Measurements from ENCODE around the gene JAG2. TPM values are rescaled to one million over a fixed set of nuclear protein-coding genes. Genes with fewer than 3 reads are reported as not detected.

JAG2 gene
- total RNA-seq, 3 donors from 2014 or later (not counting 1 experiment from before 2014, with no cell fraction given), result 3.5 to 6.6 (median 6.1) TPM

DNA sequence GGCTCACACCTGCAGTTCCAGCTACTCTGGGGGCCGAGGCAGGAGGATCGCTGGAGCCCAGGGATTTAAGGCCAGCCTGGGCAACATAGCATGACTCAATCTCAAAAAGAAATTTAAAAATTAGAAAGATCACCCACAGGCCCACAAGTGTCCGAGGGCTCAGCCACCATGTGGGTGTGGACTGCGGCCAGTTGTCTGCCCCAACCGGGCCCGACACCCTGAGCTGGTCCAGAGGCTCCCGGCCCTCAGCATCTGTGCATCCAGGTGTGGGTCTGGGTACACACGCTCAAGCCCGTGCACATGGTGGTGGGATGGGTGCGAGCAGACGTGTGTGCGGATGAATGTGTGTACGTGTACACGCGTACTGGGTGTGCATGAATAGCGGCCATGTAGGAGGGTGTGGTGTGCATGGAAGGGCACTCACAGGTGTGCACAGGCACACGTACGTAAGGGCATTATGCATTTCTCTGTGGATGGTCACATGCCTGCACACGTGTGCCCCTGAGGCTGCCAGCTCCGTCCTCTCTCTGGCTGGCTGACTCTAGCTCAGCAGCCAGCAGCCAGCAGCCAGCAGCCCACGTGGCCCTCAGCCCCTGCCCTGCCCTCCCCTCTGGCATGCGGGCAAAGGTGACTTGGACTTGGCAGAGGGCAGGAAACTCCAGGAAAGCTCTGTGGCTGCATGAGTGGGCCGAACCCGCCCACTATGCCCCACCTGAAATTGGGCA, 35.8 kb upstream of the JAG2 start:
- H3K27me3 Mint-ChIP-seq (ENCODE audit: low read depth in 2 of 2), result peaks cover 0 to 20% of the 10 kb centered on the region in 2 donors
- TF ChIP-seq, protein P1, sequence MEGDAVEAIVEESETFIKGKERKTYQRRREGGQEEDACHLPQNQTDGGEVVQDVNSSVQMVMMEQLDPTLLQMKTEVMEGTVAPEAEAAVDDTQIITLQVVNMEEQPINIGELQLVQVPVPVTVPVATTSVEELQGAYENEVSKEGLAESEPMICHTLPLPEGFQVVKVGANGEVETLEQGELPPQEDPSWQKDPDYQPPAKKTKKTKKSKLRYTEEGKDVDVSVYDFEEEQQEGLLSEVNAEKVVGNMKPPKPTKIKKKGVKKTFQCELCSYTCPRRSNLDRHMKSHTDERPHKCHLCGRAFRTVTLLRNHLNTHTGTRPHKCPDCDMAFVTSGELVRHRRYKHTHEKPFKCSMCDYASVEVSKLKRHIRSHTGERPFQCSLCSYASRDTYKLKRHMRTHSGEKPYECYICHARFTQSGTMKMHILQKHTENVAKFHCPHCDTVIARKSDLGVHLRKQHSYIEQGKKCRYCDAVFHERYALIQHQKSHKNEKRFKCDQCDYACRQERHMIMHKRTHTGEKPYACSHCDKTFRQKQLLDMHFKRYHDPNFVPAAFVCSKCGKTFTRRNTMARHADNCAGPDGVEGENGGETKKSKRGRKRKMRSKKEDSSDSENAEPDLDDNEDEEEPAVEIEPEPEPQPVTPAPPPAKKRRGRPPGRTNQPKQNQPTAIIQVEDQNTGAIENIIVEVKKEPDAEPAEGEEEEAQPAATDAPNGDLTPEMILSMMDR (IDR thresholded peaks at IDR 0.05), result no peak
- Histone ChIP-seq H3K36me3 (ENCODE audit: control insufficient read depth, insufficient read depth, low read length) (peaks cover 4% of the 10 kb centered on the region), H3K9me3 (ENCODE audit: control insufficient read depth, insufficient read depth, low read length) (no peaks in the 10 kb centered on the region), H3K4me1 (ENCODE audit: control insufficient read depth, insufficient read depth, low read length) (peaks cover 33% of the 10 kb centered on the region), H3K4me3 (ENCODE audit: low read length) (no peak overlapping the region), H3K27me3 (ENCODE audit: control insufficient read depth, insufficient read depth, low read length) (peaks cover 4% of the 10 kb centered on the region), H3K27ac (ENCODE audit: low read length) (no peak overlapping the region)
- H3K4me3 Mint-ChIP-seq, result no peak overlapping the region
- WGBS (ENCODE audit: insufficient coverage), result 62% methylated on average over 24 of the region's 24 CpGs
- no peaks in the 10 kb centered on the region for H3K9me3 Mint-ChIP-seq
- DNase-seq (peak in 1 of 2 donors; percentile 26), ATAC-seq (peak in 2 of 3 donors; percentile 22 to 24)
- no peak overlapping the region for H3K27ac Mint-ChIP-seq
- H3K4me1 Mint-ChIP-seq, result peaks cover 0 to 20% of the 10 kb centered on the region in 2 donors
- H3K36me3 Mint-ChIP-seq, result no peaks in the 10 kb centered on the region
- intact Hi-C loops (cut with micrococcal nuclease), result loop anchor here (10.0 kb wide), 1 partner anchor 90 kb away; no protein-coding TSS in a partner anchor

DNA sequence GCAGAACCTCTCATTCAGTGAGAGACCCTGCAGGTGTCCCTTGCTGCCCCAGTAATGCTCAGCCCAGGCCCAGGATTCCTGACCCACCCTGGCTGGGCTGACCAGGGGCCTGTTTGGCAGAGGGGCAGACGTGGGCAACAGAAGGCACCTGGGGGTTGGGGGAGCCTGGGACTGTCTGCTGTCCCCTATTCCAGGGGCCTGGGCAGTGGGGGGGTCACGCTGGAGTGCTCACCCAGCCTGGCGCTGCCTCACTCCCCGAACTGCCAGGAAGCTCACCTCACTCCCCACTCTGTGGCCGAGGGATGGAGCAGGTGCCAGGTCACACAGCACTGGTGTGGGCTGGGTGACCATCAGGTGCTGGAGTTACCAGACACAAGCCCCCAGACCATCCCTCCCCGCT, 35.1 kb upstream of the JAG2 start:
- H3K27ac ChIP-seq (ENCODE audit: low read length), result no peak overlapping the region
- H3K27me3 ChIP-seq (ENCODE audit: control insufficient read depth, insufficient read depth, low read length), result peaks cover 4% of the 10 kb centered on the region
- peaks cover 0 to 26% of the 10 kb centered on the region in 2 donors for H3K27me3 Mint-ChIP-seq (ENCODE audit: low read depth in 2 of 2)
- TF ChIP-seq, protein P1 (IDR thresholded peaks at IDR 0.05), result no peak
- H3K27ac Mint-ChIP-seq, result no peak overlapping the region
- H3K4me3 ChIP-seq (ENCODE audit: low read length), result no peak overlapping the region
- H3K4me1 ChIP-seq (ENCODE audit: control insufficient read depth, insufficient read depth, low read length), result peaks cover 37% of the 10 kb centered on the region
- ATAC-seq (no peak), DNase-seq (no peak)
- peaks cover 0 to 26% of the 10 kb centered on the region in 2 donors for H3K4me1 Mint-ChIP-seq
- no peaks in the 10 kb centered on the region for H3K36me3 Mint-ChIP-seq
- no peaks in the 10 kb centered on the region for H3K36me3 ChIP-seq (ENCODE audit: control insufficient read depth, insufficient read depth, low read length)
- no peaks in the 10 kb centered on the region for H3K9me3 ChIP-seq (ENCODE audit: control insufficient read depth, insufficient read depth, low read length)
- intact Hi-C loops (cut with micrococcal nuclease), result loop anchor here (1.0 to 10.0 kb wide), 2 partner anchors 91 to 149 kb away; no protein-coding TSS in a partner anchor
- no peaks in the 10 kb centered on the region for H3K9me3 Mint-ChIP-seq
- WGBS (ENCODE audit: insufficient coverage), result 73% methylated on average over 6 of the region's 6 CpGs
- H3K4me3 Mint-ChIP-seq, result no peak overlapping the region

DNA sequence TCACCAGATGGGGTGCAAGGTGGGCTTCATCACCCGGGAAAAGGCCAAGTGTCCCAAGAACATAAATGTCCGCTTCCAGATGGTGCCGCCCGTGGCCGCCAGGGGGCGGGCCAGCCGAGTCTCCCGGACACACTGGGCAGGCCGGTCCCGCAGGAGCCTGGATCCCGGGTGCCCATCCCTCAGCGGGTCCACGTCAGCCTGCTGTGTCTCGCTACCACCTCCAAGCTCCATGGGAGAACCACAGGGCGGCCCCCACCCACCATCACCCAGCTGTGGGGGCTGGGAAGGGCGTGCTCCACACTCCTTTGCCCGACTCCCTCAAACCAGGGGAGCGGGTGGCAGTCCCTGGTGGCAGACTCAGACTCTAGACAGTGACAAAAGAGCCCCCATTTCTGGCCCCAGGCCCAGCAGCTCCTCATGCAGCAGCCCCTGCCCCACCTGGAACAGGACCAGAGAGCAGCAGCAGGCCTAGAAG, 34.5 kb upstream of the JAG2 start:
- Mint-ChIP-seq H3K9me3 (no peaks in the 10 kb centered on the region), H3K27me3 (ENCODE audit: low read depth in 2 of 2) (peaks cover 0 to 30% of the 10 kb centered on the region in 2 donors), H3K4me3 (no peak overlapping the region), H3K4me1 (peaks cover 0 to 27% of the 10 kb centered on the region in 2 donors), H3K36me3 (no peaks in the 10 kb centered on the region), H3K27ac (no peak overlapping the region)
- Histone ChIP-seq H3K27me3 (ENCODE audit: control insufficient read depth, insufficient read depth, low read length) (peaks cover 9% of the 10 kb centered on the region), H3K27ac (ENCODE audit: low read length) (no peak overlapping the region), H3K4me1 (ENCODE audit: control insufficient read depth, insufficient read depth, low read length) (peaks cover 37% of the 10 kb centered on the region), H3K4me3 (ENCODE audit: low read length) (no peak overlapping the region), H3K9me3 (ENCODE audit: control insufficient read depth, insufficient read depth, low read length) (no peaks in the 10 kb centered on the region), H3K36me3 (ENCODE audit: control insufficient read depth, insufficient read depth, low read length) (no peaks in the 10 kb centered on the region)
- WGBS (ENCODE audit: insufficient coverage), result 11% methylated on average over 18 of the region's 18 CpGs
- peak; percentile 54 to 69 (median 62) for ATAC-seq
- intact Hi-C loops (cut with micrococcal nuclease), result loop anchor here (1.0 to 10.0 kb wide), 2 partner anchors 92 to 149 kb away; no protein-coding TSS in a partner anchor
- TF ChIP-seq, protein P1 (IDR thresholded peaks at IDR 0.05), result peak; percentile 96
- peak; percentile 70 to 72 for DNase-seq

Data from natural killer cell (primary cell).